ELR (cell line): ENCODE results near the gene EAF2.
"Not testable (repeated sequence)": the region's sequence is repeated elsewhere in the genome, so short reads cannot be mapped to it uniquely, and the experiment has no call there.

ENCODE experiments used
- DNase-seq: peaks from one replicate; pipeline ENCODE4 v3.0.0-alpha.2; 2015; ENCODE audit warnings: low read depth

Gene EAF2

GRCh38 chr3:121834671-121835464 lies at the start of gene EAF2, which contains the start of gene IQCB1:
Gene EAF2, plus strand, starts transcription at chr3:121835209. Its CDS starts 77 bp downstream, at chr3:121835286.
Gene IQCB1, minus strand, starts transcription at chr3:121835060. Its CDS starts 6,100 bp downstream, at chr3:121828960.
- peak; percentile 97 for DNase-seq

- peak; percentile 13 for DNase-seq
Measured at GRCh38 chr3:121786485-121786884, 48.5 kb upstream of the EAF2 start.

DNA sequence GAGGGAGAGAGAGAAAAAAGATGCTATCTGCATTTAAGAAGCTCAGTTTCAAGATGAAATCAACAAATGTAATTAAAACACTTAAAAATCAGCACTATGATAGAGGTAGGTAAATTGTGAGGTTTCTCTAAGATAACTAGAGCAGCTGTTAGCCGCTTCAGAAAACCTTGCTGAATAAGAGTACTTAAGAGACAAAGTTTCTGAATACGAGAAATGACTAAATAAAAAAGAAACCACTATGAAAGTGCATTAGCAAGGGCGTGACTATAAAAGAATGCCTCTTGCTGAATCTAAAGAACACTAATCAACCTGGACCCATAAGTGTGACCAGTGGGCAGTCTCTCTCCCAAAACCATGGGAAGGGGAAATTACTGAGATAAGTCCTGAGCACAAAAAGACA lies 41.9 kb upstream of the EAF2 start:
- DNase-seq, result no peak

- DNase-seq, result no peak
Measured at GRCh38 chr3:121794264-121794983, 40.6 kb upstream of the EAF2 start.

DNA sequence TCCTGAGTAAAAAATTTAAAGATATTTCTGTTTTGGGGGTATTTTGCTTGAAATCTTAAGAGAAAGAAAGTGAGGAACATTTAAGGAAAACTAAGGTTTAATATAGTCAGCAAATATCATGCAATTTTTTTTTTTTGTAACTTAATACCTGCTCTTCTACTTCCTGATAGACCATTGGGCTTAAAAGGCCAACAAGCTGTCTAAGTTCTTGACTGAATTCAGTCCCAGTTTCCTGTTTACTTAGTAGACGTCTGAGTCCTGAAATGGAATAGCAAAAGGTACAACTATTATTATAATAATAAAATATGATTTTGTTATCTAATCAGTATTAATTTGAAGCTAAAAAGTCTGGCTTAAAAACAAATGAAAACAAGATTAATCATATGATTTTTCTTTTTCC lies 38.0 kb upstream of the EAF2 start:
- no peak for DNase-seq

GRCh38 chr3:121800906-121801305 lies 34.1 kb upstream of the EAF2 start:
- DNase-seq, result no peak

GRCh38 chr3:121803771-121804320 lies 31.2 kb upstream of the EAF2 start:
- DNase-seq, result no peak

DNA sequence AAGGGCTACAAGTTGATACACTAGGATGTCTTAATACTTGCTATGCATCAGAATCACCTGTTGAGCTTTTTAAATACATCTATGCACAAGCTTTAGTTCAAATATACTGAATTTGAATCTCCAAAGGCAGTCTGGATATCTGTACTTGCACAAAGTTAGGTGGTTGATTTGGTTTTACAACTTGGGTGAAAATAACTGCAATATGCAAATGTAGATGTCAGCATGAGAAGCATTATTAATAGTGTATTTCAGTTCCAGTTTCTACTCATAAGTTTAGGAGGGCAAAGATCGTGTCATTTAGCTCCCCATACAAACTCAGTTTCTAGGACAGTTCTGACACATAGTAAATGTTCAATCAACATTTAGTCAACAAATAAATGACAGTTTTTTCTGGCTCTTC lies 25.8 kb upstream of the EAF2 start:
- no peak for DNase-seq

GRCh38 chr3:121817753-121818152 lies 17.3 kb upstream of the EAF2 start:
- DNase-seq, result no peak

DNA sequence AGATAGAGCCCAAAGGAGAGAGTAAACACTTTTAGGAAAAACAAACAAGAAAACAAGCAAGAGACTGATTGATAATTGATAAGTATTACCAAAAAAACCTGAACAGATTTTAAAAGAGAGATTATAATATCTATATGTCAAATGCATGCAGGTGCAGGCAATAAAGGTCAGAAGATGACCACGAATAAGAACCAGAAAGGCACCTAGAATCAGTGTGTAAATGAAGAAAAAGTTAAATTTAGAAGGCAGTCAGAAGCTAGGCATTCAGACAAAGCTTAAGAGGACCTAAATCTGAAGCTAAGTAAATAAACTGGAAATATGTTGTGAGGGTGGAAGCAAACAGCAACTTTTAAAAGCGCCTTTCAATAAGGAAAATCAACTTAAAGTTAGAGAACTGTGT lies 16.4 kb upstream of the EAF2 start:
- no peak for DNase-seq

- no peak for DNase-seq
Measured at GRCh38 chr3:121819236-121819635, 15.8 kb upstream of the EAF2 start.

GRCh38 chr3:121821421-121822199 lies 13.4 kb upstream of the EAF2 start:
- peak; percentile 2 for DNase-seq

DNA sequence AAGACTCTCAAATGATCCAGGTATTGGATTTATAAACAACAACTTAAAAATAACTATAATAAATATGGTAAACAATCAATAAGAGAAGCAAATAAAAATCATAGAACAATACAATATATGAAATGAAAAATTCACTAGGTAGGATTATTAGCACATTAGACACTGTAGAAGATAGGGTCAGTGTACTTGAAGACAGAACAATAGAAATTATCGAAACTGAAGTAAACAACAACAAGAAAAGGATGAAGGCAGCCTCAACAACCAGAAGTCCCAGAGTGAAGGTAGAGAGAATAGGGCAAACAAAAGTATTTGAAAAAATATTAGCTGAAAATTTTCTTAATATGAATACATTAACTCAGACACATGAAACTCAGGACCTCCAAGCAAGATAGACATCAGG lies 12.0 kb upstream of the EAF2 start:
- no peak for DNase-seq

GRCh38 chr3:121834157-121834670 lies 795 bp upstream of the EAF2 start:
- peak; percentile 37 for DNase-seq

GRCh38 chr3:121835465-121835801 lies 424 bp downstream of the EAF2 start:
- peak; percentile 16 for DNase-seq

DNA sequence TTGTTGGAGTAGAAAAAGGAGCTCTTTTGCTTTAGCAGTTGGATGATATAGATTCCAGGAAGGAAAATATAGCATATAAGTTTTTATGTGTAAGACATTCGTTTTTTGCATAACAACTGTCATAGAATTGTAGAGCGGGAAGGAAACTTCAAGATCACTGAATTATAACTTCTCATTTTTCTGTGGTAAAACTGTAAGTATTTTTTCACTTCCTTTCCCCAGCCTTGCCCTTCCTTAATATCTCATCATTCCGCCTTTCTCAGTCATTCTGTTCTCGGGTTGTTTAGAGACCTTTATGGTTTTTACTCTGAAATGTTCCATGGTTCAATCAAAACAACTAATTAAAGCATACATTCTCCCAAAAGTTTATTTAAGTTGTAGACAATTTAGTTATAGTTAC lies 1.1 kb downstream of the EAF2 start:
- no peak for DNase-seq

DNA sequence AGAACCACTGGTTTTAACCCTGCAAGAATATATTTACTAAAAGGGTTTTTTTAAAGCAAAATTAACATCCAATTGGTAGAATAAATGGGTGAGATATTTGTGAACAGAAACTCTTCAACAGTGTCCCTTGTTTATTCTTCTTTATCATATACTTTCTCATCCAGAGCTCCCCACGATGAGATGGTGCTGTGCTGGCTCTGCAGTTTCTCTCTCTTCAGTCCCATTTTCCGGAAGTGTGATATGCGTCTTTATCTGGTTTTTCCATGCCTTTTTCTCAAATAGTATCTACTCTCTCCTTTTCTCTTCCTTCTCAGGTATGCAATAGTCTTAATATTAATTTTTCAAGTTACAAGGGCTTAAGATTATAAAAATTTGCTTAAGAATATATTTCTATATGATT lies 1.5 kb downstream of the EAF2 start:
- no peak for DNase-seq

- no peak for DNase-seq
Measured at GRCh38 chr3:121839962-121840361, 5.0 kb downstream of the EAF2 start.

- no peak for DNase-seq
Measured at GRCh38 chr3:121844892-121845291, 9.9 kb downstream of the EAF2 start.

GRCh38 chr3:121852256-121852655 lies 17.2 kb downstream of the EAF2 start:
- DNase-seq, result no peak

DNA sequence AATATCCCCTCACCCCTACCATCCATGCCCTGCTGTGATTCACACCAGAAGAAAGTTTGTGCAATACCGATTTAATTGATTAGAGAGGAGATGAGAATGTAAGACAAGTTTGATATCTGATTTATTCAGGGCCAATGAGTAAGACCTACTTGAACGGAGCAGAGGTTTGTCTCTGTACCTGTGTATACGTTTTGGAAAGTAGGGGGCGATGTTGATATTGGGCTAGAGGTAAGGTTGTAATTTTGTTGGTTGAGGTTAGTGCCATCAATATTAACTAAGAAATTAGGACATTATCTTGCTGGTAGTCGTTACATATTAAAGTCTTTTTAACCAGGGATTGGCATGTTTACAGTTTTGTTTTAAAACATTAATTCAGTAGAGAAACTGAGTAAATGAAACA lies 20.5 kb downstream of the EAF2 start:
- DNase-seq, result no peak

- not testable (repeated sequence) for DNase-seq
Measured at GRCh38 chr3:121857778-121858177, 22.8 kb downstream of the EAF2 start.
